AG09319 (cell line): Measurements from ENCODE around the gene RASIP1.
"Not testable (repeated sequence)": the region's sequence is repeated elsewhere in the genome, so short reads cannot be mapped to it uniquely, and the experiment has no call there.

ENCODE experiments used
- DNase-seq: peaks from one replicate; pipeline ENCODE4 v3.0.0-alpha.2; 2010; ENCODE audit warnings: low read depth; ENCODE audit errors: extremely low read depth
- TF ChIP-seq, protein P1 (sequence below): IDR thresholded peaks from 2 replicates; pipeline ENCODE4 v1.5.1; 2011; ENCODE audit warnings: low read depth, mild to moderate bottlenecking, inconsistent platforms, low read length, moderate library complexity

RASIP1 gene

DNA sequence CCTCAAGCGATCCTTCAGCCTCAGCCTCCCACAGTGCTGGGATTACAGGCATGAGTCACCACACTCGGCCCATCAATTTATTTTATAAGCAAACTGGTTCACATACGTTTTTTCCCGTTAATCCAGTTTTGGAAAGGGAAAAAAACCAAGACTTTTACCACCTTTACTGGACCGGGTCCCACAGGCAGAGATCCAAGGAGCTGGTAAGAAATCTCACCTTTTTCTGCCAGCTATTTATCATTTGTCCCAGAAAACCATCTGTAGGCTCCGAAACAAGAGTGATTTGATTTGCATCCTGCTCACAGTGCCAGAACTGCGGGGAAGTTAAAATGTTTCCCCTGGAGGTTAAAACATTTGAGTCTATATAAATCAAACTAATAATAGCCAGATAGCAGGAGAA, 51.0 kb downstream of the RASIP1 start:
- TF ChIP-seq, protein P1, sequence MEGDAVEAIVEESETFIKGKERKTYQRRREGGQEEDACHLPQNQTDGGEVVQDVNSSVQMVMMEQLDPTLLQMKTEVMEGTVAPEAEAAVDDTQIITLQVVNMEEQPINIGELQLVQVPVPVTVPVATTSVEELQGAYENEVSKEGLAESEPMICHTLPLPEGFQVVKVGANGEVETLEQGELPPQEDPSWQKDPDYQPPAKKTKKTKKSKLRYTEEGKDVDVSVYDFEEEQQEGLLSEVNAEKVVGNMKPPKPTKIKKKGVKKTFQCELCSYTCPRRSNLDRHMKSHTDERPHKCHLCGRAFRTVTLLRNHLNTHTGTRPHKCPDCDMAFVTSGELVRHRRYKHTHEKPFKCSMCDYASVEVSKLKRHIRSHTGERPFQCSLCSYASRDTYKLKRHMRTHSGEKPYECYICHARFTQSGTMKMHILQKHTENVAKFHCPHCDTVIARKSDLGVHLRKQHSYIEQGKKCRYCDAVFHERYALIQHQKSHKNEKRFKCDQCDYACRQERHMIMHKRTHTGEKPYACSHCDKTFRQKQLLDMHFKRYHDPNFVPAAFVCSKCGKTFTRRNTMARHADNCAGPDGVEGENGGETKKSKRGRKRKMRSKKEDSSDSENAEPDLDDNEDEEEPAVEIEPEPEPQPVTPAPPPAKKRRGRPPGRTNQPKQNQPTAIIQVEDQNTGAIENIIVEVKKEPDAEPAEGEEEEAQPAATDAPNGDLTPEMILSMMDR: no peak
- DNase-seq: no peak

DNA sequence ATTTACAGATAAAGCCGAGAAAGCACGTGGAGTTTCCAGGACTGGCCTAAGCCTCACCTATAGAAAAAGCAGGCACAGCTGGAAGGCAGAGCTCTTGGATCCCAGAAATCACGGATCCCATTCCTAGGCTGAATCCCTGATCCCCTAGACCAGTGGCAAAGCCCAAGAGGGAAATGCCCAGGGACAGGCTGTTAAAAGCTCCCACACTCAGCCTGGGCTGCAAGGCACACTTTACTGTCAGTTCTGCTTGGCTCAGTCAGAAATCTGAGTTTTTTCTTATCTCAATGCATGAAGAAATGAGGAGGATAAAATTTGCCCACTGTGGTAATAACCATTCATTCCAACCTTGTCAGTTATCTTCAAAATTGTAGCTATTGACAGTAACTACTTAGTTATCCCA, 52.6 kb downstream of the RASIP1 start:
- DNase-seq: no peak
- TF ChIP-seq, protein P1: no peak

DNA sequence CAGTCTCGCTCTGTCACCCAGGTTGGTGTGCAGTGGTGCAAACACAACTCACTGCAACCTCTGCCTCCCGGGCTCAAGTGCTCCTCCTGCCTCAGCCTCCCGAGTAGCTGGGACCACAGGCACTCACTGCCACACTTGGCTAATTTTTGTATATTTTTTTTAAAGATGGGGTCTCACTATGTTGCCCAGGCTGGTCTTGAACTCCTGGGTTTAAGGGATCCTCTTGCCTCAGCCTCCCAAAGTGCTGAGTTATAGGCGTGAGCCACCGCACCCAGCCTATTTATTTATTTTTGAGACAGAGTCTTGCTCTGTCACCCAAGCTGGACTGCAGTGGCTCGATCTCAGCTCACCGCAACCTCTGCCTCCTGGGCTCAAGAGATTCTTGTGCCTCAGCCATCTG, 53.8 kb downstream of the RASIP1 start:
- not testable (repeated sequence) for DNase-seq

DNA sequence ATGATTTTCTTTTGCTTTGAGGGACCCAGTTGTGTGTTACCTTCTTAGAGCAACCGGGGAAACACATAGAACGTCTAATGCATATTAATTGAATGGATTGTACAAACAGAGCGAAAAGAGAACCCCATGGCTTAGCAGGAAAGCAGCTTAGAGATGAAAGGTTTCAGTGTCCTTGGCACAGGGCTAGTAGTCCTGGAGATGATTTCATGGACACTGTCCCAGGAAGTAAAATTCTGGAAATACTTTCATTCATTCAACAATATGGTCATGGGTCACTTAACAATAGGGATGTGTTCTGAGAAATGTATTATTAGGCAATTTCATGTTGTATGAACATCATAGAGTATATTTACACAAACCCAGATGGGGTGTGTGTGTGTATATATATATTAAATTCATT, 54.3 kb downstream of the RASIP1 start:
- no peak for DNase-seq

DNA sequence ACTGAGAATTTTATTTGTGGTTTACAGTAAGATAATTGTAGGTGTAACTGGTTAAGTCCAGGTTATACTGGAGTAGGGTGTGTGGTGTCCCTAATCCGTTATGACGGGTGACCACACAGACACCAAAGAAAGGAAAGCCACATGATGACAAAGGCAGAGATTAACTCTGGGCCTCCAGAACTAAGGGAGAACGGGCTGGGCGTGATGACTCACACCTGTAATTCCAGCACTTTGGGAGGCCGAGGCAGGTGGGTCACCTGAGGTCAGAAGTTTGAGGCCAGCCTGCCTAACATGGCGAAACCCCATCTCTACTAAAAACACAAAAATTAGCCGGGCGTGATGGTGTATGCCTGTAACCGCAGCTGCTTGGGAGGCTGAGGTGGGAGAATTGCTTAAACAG, 54.8 kb downstream of the RASIP1 start:
- TF ChIP-seq, protein P1: no peak
- DNase-seq: no peak

More for the DNA sequence above, 54.3 kb downstream of the RASIP1 start:
- TF ChIP-seq, protein P1: no peak

DNA sequence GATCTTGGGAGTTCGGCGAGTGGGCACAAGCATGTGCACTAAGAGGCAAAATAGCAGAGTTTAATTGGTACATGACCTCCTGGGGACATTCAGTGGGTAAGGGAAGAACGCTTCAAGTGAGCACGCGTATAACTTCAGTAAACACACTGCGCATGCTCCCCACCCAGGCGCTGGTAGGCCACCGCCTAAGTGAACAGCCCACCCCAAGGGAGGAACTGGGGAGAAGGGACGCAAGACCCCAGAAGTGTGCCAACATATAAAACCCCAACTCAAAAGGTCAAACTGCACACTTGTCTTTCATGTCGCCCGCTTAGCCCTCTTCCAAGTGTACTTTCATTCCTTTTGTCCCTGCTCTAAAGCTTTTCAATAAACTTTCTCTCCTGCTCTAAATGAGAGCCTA, 57.1 kb downstream of the RASIP1 start:
- no peak for DNase-seq
- TF ChIP-seq, protein P1: no peak

DNA sequence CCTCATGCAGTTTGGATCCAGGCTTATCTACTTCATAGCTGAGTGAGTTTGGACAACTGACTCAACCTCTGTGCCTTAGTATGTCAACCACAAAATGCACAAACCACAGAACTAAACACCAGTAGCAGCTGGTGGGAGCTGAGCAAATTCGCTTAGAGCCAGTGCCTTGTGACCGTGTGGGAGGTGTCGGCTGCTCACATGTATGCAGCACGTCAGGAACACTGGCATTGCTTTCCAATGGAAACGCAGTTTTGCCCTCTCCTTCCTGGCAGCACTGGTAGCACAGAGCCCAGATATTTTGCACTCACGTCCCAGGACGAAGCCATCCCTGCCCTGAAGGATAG, 59.3 kb downstream of the RASIP1 start:
- no peak for DNase-seq
- TF ChIP-seq, protein P1: no peak

DNA sequence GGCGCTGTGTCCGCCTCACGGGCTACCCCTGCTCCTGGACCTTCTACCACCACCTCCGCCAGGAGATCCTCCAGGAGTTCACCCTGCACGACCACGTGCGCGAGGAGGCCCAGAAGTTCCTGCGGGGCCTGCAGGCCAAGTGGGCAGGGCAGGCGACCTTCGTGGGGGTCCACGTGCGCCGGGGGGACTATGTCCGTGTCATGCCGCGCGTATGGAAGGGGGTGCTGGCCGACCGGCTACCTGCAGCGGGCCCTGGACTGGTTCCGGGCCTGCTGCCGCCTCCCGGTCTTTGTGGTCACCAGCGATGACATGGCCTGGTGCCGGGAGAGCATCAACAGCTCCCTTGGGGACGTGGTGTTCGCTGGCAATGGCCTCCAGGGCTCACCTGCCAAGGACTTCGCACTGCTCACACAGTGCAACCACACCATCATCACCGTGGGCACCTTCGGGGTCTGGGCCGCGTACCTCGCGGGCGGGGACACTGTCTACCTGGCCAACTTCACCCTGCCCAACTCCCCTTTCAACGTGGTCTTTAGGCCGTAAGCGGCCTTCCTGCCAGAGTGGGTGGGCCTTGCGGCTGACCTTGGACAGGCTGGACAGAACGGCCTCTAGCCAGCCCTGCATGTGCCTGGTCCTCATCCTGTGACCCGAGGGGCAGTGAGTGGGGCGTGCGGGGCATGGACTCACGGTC, 59.8 kb downstream of the RASIP1 start:
- TF ChIP-seq, protein P1: no peak
- no peak for DNase-seq

DNA sequence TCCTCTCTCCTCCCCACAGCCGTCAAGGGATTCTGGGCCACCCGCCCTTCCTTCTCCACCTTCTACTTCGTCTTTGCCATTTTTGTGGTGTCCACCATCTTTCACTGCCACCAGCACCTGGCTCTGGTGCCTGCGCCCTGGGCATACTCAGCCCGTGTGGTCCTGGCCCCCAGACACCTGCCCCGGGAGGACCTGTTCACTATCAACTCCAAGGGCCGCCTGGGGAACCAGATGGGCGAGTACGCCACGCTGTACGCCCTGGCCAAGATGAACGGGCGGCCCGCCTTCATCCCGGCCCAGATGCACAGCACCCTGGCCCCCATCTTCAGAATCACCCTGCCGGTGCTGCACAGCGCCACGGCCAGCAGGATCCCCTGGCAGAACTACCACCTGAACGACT, 60.4 kb downstream of the RASIP1 start:
- DNase-seq: not testable (repeated sequence)
